ES-I3 (cell line): Measurements from ENCODE around the gene RBCK1.
"Not testable (repeated sequence)": the region's sequence is repeated elsewhere in the genome, so short reads cannot be mapped to it uniquely, and the experiment has no call there.

Source experiments
- H3K36me3 ChIP-seq: 2 replicates; pipeline ENCODE4 v1.6.1; 2013; ENCODE audit warnings: mild to moderate bottlenecking, low read length, control low read depth, moderate library complexity; ENCODE audit not compliant: insufficient read depth
- H3K4me1 ChIP-seq: 2 replicates; pipeline ENCODE4 v1.6.1; 2013; ENCODE audit warnings: mild to moderate bottlenecking, control low read depth, low read length; ENCODE audit not compliant: insufficient read depth
- H3K9ac ChIP-seq: 2 replicates; pipeline ENCODE4 v1.6.1; 2013; ENCODE audit warnings: low read depth, mild to moderate bottlenecking, low read length, moderate library complexity
- H3K9me3 ChIP-seq: 2 replicates; pipeline ENCODE4 v1.6.1; 2013; ENCODE audit warnings: mild to moderate bottlenecking, low read length, moderate library complexity; ENCODE audit not compliant: control insufficient read depth, insufficient read depth

Gene RBCK1

DNA sequence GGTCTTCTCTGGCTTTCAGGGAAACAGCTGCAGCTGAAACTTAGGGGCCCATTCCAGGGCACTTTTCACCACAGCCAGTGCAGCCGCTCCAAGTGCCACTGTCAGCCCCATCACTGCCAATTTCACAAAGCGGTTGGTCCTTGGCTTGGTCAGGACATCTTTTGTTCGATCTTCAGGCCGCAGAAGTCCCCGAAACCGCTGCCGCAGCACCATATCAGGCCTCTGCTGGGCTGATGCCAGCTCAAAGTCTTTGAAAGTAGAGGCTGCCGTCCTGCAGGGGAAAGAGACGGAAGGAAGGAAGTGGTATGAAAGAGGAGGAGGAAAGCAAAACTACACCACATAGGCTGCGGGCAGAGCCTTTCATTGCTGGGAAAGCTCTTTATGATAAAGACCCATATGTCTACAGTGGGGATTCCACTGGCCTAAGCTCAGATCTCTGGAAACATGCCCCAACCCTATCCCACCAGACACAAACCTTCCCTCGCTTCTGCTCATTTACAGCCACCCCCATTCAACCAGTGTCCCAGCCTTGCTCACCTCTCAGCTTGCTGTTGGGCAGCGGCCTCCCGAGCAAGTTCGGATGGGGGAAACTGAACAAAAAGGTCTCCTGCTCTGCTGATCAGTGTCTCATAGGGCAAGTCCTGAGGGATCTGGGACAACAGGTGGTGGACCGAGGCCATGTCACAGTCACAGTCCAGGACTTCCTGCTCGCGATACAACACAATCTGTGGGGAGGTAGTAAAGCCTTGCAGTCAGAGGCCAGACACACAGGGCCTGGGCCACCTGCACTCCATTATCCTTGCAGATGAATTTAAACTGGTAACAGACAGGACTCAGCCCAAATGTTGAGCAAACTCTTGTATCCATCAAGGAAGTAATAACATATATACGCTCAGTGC, 30.7 kb downstream of the RBCK1 start:
- peaks cover 14% of the 10 kb centered on the region for H3K36me3 ChIP-seq
- H3K9ac ChIP-seq, result no peak overlapping the region
- H3K4me1 ChIP-seq, result peaks cover 4% of the 10 kb centered on the region; the same call in 1 of the 2 replicates
- no peaks in the 10 kb centered on the region for H3K9me3 ChIP-seq

DNA sequence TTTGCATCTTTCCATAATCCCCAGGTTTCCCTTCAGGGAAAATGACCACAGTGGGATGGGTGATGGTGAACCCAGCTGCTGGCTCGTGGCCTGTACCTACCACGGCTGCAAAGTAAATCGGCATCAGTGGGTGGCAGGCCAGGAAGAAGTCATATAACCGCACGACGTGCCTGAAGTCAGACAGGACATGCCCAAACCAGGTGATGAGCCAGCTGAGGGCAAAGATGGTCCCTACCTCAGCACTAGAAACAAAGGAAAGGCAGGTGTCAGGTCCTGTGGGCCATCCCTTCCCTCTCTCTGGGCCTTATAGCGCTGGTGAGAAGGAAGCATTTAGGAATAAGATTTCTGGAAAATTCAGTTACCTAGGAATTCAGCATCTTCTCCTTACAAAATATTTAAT, 32.0 kb downstream of the RBCK1 start:
- Histone ChIP-seq H3K4me1 (peaks cover under 1% of the 10 kb centered on the region; the same call in 1 of the 2 replicates), H3K9me3 (no peaks in the 10 kb centered on the region), H3K36me3 (peaks cover 14% of the 10 kb centered on the region), H3K9ac (no peak overlapping the region)

DNA sequence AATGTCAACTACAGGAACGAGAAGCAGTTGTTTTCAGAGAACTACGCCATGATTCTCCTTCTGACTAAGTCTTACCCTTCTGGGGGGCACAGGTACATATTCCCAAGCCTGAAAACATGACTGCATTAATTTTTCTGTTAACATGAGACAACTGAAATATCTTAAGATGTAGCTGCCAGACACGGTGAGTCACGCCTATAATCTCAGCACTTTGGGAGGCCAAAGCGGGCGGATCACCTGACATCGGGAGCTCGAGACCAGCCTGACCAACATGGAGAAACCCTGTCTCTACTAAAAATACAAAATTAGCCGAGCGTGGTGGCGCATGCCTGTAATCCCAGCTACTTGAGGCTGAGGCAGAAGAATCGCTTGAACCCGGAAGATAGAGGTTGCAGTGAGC, 32.5 kb downstream of the RBCK1 start:
- H3K4me1 ChIP-seq, result no peaks in the 10 kb centered on the region
- H3K9me3 ChIP-seq, result no peaks in the 10 kb centered on the region
- H3K36me3 ChIP-seq, result peaks cover 14% of the 10 kb centered on the region
- no peak overlapping the region for H3K9ac ChIP-seq

DNA sequence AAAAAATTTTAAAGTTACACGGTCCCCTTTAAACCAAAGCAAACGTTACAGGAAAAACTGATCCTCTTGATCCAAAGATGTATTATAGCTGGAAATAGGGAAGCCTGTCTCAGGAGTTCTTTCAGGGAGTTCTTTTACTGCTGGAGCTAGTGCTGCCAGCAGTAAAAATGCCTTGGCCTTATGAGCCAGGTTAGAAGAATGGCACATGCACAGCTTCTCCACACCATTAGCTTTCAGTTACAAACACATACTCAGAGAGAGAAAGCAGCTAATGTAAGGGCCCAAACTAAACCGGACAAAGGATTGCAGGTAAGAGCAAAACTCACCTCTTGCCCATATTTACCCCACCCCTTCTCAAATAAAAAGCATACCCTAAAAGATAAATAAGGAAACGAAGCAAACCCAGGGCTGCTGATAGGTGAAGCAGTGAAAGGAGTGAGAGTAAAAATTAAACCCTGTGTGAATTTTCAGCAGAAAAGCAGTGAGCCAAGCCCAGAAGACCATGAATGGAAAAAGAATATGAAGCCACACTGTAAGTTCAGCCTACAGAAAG, 35.2 kb downstream of the RBCK1 start:
- Histone ChIP-seq H3K9ac (no peak overlapping the region), H3K36me3 (peaks cover 12% of the 10 kb centered on the region), H3K9me3 (no peaks in the 10 kb centered on the region), H3K4me1 (no peaks in the 10 kb centered on the region)

DNA sequence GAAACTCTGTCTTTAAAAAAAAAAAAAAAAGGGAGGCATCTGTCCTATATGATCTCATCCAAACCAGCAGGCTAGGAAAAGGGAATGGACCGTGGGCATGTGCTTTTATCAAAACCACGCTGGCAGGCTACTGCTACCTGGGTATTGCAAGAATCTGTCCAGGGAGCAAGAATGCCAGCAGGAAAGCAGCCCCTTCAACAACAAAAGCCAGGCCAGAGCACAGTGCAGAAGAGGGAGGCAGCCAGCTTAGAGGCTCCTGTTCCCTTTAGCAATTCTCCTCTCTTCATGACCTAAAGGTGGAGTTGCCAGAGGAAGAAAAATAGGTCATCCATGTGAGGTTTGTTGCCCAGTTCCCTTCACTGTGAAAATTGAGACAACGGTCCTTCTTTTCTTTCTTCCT, 36.0 kb downstream of the RBCK1 start:
- Histone ChIP-seq H3K9me3 (no peaks in the 10 kb centered on the region), H3K4me1 (no peaks in the 10 kb centered on the region), H3K36me3 (peaks cover 12% of the 10 kb centered on the region), H3K9ac (no peak overlapping the region)

DNA sequence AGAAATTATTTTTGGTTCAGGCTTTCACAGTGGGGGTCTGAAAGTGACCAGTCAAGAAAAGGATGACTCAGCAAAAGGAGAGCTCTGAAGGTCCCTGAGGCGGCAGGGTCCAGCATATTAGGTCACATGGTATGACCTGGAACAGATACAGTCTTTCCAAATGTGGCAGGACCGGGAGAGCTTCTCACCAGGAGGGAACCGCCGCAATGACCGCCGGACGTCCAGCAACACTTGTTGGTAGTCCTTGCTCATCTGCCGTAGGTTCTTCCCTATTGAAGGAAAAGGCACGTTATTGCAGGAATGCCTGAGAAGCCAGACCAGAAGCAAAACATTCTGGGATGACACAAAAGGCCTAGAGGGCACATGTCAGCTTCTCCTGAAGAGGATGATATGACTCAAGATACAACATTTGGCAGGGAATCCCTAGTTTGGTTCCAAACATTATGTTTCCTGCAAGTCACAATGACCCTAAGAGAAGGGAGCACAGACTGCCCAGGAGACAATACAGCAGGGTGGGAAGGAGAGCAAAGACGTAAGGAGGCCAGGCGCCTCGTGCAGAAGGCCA, 36.8 kb downstream of the RBCK1 start:
- peaks cover 12% of the 10 kb centered on the region for H3K36me3 ChIP-seq
- no peaks in the 10 kb centered on the region for H3K4me1 ChIP-seq

DNA sequence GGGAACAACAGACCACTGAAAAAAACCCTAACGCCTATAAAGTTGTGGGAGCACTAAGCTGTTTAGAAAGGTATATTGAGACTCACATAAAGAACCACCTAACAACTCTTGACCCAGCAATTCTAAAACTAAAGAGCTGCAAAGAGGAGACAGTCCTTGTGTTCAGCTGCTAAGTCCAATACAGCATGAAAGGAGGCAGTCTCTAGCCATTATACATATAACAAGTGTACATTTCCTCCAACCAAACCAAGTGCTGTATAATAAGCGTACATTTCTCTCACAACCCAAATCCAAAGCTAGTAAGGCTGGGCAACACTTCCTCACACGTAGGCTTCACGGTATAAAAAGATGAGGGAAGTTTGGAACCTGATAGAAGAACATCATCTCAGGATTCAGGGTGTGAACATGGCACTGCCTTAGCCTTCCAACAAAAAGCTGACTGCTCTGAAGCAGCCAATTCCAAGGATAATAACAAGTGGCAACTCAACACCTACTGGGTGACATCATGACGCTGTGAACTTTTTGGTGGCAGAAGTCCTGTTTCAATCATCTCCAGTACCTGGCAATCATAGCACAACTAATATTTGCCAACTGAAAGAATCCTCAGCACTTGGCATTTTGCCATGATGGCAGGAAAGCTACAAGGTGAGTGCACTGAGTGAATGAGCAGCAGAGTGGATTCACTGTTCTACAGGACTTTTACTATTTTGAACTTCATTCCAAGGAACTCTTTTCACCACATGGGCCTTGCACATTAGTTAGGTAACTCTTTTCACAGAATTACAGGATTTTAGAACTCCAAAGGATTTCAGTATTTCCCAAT, 37.6 kb downstream of the RBCK1 start:
- H3K9me3 ChIP-seq, result no peaks in the 10 kb centered on the region
- H3K4me1 ChIP-seq, result no peaks in the 10 kb centered on the region
- H3K36me3 ChIP-seq, result peaks cover 6% of the 10 kb centered on the region
- H3K9ac ChIP-seq, result no peak overlapping the region

More for the DNA sequence above, 36.8 kb downstream of the RBCK1 start:
- H3K9ac ChIP-seq, result no peak overlapping the region
- H3K9me3 ChIP-seq, result no peaks in the 10 kb centered on the region

DNA sequence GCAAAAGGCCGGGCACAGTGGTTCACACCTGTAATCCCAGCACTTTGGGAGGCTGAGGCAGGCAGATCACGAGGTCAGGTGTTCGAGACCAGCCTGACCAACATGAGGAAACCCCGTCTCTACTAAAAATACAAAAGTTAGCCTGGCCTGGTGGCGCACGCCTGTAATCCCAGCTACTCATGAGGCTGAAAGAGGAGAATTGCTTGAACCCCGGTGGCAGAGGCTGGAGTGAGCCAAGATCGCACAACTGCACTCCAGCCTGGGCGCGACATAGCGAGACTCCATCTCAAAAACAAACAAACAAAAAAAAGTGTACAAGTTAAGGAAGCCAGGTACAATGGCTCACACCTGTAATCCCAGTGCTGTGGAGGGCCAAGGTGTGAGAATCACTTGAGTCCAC, 43.9 kb downstream of the RBCK1 start:
- not testable (repeated sequence) for H3K9me3 ChIP-seq, H3K4me1 ChIP-seq, H3K9ac ChIP-seq, H3K36me3 ChIP-seq

DNA sequence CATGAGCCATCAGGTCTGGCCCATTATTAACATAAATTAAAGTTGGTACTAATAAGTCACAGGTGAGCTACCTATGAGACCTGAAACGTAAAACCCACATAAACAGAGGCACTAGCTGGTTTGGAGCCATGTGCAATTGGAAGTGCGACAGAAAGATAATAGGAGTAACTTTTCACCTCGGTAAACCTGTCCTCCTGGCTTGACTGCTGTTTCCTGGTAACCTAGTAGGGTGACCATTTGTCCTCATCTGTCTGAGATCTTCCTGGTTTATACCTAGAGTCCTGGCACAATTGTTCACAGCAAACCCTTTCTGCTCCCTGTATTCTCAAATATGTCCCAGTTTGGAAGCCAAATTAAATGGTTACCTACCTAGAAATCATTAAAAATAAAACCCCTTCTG, 46.9 kb downstream of the RBCK1 start:
- Histone ChIP-seq H3K9me3 (no peaks in the 10 kb centered on the region), H3K36me3 (no peaks in the 10 kb centered on the region), H3K9ac (no peak overlapping the region), H3K4me1 (no peaks in the 10 kb centered on the region)

DNA sequence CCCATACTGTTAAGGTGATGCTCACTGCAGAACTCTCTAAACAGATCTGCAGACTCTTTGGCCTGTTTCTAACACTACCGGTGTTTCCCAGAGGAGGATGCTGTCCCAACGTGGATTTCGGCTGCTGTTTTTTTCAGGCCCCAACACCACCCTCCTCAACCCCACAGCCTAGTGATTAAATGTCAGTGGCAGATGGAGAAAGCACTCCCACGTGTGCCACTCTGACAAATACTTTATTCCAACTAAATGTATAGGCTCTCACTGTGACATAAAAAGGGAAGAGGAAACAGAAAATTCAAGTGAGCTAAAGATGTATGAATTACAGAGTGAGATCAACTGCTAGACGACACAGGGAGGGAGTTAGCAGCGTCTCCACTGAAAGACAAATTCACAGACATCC, 50.7 kb downstream of the RBCK1 start:
- H3K9me3 ChIP-seq, result no peaks in the 10 kb centered on the region
- no peaks in the 10 kb centered on the region for H3K36me3 ChIP-seq
- no peak overlapping the region for H3K9ac ChIP-seq
- peaks cover 5% of the 10 kb centered on the region; the same call in 1 of the 2 replicates for H3K4me1 ChIP-seq

DNA sequence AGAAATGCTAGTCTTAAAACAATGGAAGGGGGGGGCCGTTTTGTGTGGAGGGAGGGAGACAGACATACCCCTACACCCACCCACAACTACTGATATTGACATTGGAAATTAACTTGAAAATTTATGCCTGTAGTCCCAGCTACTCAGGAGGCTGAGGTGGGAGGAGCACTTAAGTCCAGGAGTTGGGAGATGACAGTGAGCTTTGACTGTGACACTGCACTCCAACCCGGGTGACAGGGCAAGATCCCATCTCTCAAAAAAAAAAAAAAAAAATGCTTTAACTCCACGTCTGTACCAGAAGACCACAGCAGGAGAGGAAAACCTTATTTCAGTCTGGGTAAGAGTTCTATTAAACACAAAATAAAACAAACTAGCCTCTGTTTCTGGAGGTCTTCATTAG, 52.1 kb downstream of the RBCK1 start:
- H3K36me3 ChIP-seq, result no peaks in the 10 kb centered on the region
- peaks cover 5% of the 10 kb centered on the region; the same call in 1 of the 2 replicates for H3K4me1 ChIP-seq
- no peaks in the 10 kb centered on the region for H3K9me3 ChIP-seq
- H3K9ac ChIP-seq, result no peak overlapping the region

DNA sequence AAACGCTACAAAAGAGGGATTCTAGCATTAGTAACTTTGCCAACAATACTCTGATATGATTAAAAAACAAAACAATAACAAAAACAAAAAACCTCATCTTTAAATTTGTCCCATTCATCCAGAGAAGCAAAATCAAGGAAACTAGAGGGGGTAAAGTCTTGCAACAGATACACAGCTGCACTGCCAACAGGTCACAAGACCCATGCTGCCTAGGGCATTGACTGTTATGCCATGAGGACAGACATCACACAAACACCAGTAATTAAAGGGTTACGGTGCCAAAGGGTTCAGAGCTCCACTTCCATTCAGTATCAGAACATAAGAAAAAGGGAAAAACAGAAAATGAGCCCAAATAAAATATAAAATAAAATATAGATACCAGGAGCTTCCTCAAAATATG, 52.6 kb downstream of the RBCK1 start:
- Histone ChIP-seq H3K9me3 (no peaks in the 10 kb centered on the region), H3K9ac (no peak overlapping the region), H3K36me3 (no peaks in the 10 kb centered on the region), H3K4me1 (peaks cover 5% of the 10 kb centered on the region; the same call in 1 of the 2 replicates)

DNA sequence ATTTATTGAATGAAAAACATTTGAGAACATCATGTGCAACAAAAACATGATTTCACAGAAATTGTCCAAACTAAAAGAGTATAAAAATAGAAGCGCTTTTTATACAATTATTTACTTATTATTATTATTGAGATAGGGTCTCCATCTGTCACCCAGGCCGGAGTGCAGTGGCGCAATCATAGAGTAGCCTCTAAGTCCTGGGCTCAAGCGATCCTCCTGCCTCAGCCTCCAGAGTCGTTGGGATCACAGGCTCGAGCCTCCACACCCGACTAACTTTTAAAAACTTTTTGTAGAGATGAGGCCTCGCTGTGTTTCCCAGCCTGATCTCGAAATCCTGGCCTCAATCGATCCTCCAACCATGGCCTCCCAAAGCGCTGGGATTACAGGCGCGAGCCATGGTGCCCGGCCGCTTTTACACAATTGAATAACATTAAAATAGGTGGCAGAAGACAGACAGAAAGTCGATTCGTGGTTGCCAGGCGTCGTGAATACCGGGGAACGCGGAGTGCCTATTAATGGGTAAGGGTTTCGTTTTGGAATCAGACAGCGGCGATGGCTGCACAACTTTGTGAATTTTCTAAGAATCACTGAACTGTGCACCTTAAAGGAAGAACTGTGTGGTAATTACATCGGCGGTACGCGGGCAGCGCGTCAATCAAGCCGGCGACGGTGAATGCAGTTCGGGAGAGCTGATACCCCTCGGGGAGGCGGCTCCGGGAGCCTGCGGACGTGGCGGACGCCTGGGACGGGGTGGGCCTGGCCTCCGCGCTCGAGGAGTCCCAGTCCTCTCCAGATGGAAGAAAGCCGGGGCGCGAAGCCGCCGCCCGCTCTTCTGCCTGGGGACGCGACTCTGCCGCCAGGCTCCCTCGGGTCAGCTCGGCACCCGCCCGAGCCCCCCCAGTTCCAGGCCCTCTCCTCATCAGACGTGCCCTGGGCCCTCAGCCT, 53.4 kb downstream of the RBCK1 start:
- Histone ChIP-seq H3K4me1 (peaks cover 5% of the 10 kb centered on the region; the same call in 1 of the 2 replicates), H3K9ac (peak overlapping the region; percentile 95), H3K36me3 (no peaks in the 10 kb centered on the region), H3K9me3 (no peaks in the 10 kb centered on the region)
